Fibroblast of lung (primary cell): ENCODE data around the gene TENM4.

ENCODE experiments used
- CTCF ChIP-seq, 2 donors: IDR thresholded peaks in 1 of 2; conservative IDR thresholded peaks in 1 of 2; 1 replicate in 1 of 2; 2 replicates in 1 of 2; pipeline ENCODE4 v1.5.1; 2011 to 2012; ENCODE audit warnings: low read length in 2 of 2, control low read depth in 1 of 2, inconsistent platforms in 1 of 2, low read depth in 1 of 2, mild to moderate bottlenecking in 1 of 2
- EZH2 ChIP-seq: IDR thresholded peaks from 2 replicates; pipeline ENCODE4 v1.5.1; 2012; ENCODE audit warnings: low read length, control low read depth, mild to moderate bottlenecking; ENCODE audit errors: missing control alignments

GRCh38 chr11:79333355-79333754, 107.5 kb downstream of the TENM4 start:
- TF ChIP-seq CTCF (conservative IDR thresholded peaks at IDR 0.05 in 1 of 2, IDR thresholded peaks at IDR 0.05 in 1 of 2; ENCODE audit: low read depth in 1 of 2, low read length in 2 of 2) (no peak), EZH2 (no peak)
